Activated CD8-positive, alpha-beta memory T cell treated with anti-CD3 and anti-CD28 coated beads for 48 hours (primary cell): ENCODE measurements around the gene ENPP6.
"Not testable (repeated sequence)": the region's sequence is repeated elsewhere in the genome, so short reads cannot be mapped to it uniquely, and the experiment has no call there.

Source experiments
- DNase-seq, 3 experiments: peaks; one replicate each; pipeline ENCODE4 v3.0.0-alpha.2; 2020; ENCODE audit warnings: low read depth in 2 of 3, low spot score in 2 of 3

Gene ENPP6

GRCh38 chr4:184066584-184067300 lies 150.9 kb downstream of the ENPP6 start:
- DNase-seq = no peak

- no peak for DNase-seq
Measured at GRCh38 chr4:184064877-184065276, 152.8 kb downstream of the ENPP6 start.

GRCh38 chr4:184062769-184063168 lies 154.9 kb downstream of the ENPP6 start:
- no peak for DNase-seq

GRCh38 chr4:184061582-184061981 lies 156.1 kb downstream of the ENPP6 start:
- DNase-seq = no peak

- DNase-seq = no peak
Measured at GRCh38 chr4:184059099-184059498, 158.6 kb downstream of the ENPP6 start.

- DNase-seq = no peak
Measured at GRCh38 chr4:184058026-184058425, 159.6 kb downstream of the ENPP6 start.

GRCh38 chr4:184056877-184057276 lies 160.8 kb downstream of the ENPP6 start:
- DNase-seq = no peak

- no peak for DNase-seq
Measured at GRCh38 chr4:184053434-184053833, 164.2 kb downstream of the ENPP6 start.

GRCh38 chr4:184052616-184053015 lies 165.1 kb downstream of the ENPP6 start:
- DNase-seq = no peak

- DNase-seq = not testable (repeated sequence)
Measured at GRCh38 chr4:184051262-184051661, 166.4 kb downstream of the ENPP6 start.

GRCh38 chr4:184046148-184046547 lies 171.5 kb downstream of the ENPP6 start:
- DNase-seq = no peak

GRCh38 chr4:184041156-184041555 lies 176.5 kb downstream of the ENPP6 start:
- no peak for DNase-seq

GRCh38 chr4:184039963-184040383 lies 177.7 kb downstream of the ENPP6 start:
- DNase-seq = no peak
